OCI-LY3 (cell line): Measurements from ENCODE around the gene SRD5A1.

Source experiments
- H2AFZ ChIP-seq: fragments of 200-600, 300-600 bp; shearing (Covaris generic); 2 replicates; pipeline ENCODE4 v1.6.0; 2014; ENCODE audit warnings: antibody characterized with exemption, low read depth, low read length
- H3K27ac ChIP-seq: fragments of 200-600, 300-600 bp; sonication (generic); 2 replicates; pipeline ENCODE4 v1.5.1; 2014; ENCODE audit warnings: mild to moderate bottlenecking, low read length, moderate library complexity, mixed read lengths
- H3K27me3 ChIP-seq: fragments of 200-600, 300-600 bp; sonication (generic); 2 replicates; pipeline ENCODE4 v1.6.1; 2014; ENCODE audit warnings: low read depth, low read length, mixed read lengths
- H3K36me3 ChIP-seq: fragments of 200-600, 300-600 bp; sonication (generic); replicated peaks from 2 replicates; pipeline ENCODE3; 2014; ENCODE audit warnings: low read depth, low read length, mixed read lengths
- H3K4me1 ChIP-seq: fragments of 300-600, 200-600 bp; sonication (generic); 2 replicates; pipeline ENCODE4 v1.6.1; 2014; ENCODE audit warnings: low read length, mixed read lengths
- H3K4me2 ChIP-seq: fragments of 200-600, 300-600 bp; sonication (generic); 2 replicates; pipeline ENCODE4 v1.6.1; 2014; ENCODE audit warnings: low read length, mixed read lengths
- H3K4me3 ChIP-seq: fragments of 300-600, 200-600 bp; sonication (generic); 2 replicates; pipeline ENCODE4 v1.5.1; 2014; ENCODE audit warnings: antibody characterized with exemption, mild to moderate bottlenecking, low read length, moderate library complexity
- H3K79me2 ChIP-seq: fragments of 300-600, 200-600 bp; shearing (Covaris generic); 2 replicates; pipeline ENCODE4 v1.6.1; 2014; ENCODE audit warnings: mild to moderate bottlenecking, low read length, mixed read lengths
- H3K9ac ChIP-seq: fragments of 300-600, 200-600 bp; shearing (Covaris generic); 2 replicates; pipeline ENCODE4 v1.6.0; 2014; ENCODE audit warnings: mild to moderate bottlenecking, low read length, moderate library complexity
- H3K9me3 ChIP-seq: fragments of 200-600, 300-600 bp; shearing (Covaris generic); 2 replicates; pipeline ENCODE4 v1.6.1; 2014; ENCODE audit warnings: low read length, mixed read lengths; ENCODE audit not compliant: insufficient read depth
- H4K20me1 ChIP-seq: fragments of 200-600, 300-600 bp; sonication (generic); 2 replicates; pipeline ENCODE4 v1.6.1; 2016; ENCODE audit warnings: low read length, mixed read lengths; ENCODE audit not compliant: insufficient read depth
- EZH2phosphoT487 ChIP-seq: fragments of 200-600 bp; shearing (Covaris generic); IDR thresholded peaks from 2 replicates; pipeline ENCODE4 v1.6.1; 2018; ENCODE audit warnings: antibody characterized with exemption, mixed run types, low read depth
- TF ChIP-seq, protein P1 (sequence below): fragments of 200-600, 300-600 bp; sonication (generic); IDR thresholded peaks from 2 replicates; pipeline ENCODE4 v1.5.1; 2014; ENCODE audit warnings: antibody characterized with exemption, low read length, low read depth

The SRD5A1 gene

DNA sequence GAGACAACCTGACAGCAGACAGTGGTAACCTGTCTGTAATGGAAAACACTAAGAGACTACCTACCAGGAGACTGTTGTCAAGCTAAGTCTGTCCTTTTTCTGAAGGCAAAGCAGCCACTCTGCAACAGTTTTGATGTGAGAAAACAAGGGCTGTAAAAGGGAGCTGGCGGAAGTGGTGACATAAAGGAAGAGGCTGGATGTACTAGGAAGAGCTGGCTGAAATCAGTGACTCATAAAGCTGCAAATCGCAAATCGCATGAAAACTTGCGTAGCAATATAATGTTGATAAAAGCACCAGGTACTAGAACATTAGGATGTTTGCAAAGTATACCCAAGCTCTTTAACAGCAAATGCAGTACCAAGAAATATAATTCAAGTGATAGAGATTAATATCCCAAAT is 1.8 kb upstream of the SRD5A1 start:
- H3K4me2 ChIP-seq: peak overlapping the region; percentile 78
- no peak overlapping the region for H3K27ac ChIP-seq
- no peaks in the 10 kb centered on the region for H3K9me3 ChIP-seq

DNA sequence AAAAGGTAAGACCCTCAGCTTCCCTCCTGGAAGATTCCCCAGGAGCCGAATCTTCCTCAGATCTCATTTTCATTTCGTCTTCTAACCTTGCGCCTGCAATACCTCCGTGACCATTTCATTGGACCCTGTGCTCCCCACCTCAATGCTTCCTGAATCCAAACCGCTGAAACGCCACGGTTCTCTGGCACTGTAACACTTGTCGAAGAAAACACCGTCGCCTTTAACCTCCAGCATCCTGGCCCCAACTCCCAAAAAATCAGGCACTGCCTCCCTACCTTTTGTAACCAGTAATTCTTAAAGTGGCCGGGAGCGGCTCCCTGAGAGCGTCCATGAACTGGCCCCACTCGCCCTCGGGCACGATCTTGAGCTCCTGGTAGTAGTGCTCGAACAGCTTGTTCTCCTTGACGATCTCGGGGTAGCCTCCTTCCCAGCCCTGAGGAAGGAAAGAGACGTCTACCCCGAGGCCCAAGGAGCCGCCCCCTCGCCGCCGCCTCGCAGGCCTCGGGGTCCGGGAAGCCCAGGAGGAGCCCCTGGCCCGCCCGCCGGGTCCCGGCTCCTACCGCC is 834 bp upstream of the SRD5A1 start:
- no peaks in the 10 kb centered on the region for H3K9me3 ChIP-seq
- 0 out of 2 replicates have a peak, but pooled peaks cover 3% of the 10 kb centered on the region for H4K20me1 ChIP-seq
- H3K36me3 ChIP-seq: peaks cover 25% of the 10 kb centered on the region
- H2AFZ ChIP-seq: no peak overlapping the region
- H3K4me1 ChIP-seq: peaks cover 15% of the 10 kb centered on the region
- peak overlapping the region; percentile 78 for H3K4me2 ChIP-seq
- no peaks in the 10 kb centered on the region for H3K27me3 ChIP-seq
- TF ChIP-seq, protein P1, sequence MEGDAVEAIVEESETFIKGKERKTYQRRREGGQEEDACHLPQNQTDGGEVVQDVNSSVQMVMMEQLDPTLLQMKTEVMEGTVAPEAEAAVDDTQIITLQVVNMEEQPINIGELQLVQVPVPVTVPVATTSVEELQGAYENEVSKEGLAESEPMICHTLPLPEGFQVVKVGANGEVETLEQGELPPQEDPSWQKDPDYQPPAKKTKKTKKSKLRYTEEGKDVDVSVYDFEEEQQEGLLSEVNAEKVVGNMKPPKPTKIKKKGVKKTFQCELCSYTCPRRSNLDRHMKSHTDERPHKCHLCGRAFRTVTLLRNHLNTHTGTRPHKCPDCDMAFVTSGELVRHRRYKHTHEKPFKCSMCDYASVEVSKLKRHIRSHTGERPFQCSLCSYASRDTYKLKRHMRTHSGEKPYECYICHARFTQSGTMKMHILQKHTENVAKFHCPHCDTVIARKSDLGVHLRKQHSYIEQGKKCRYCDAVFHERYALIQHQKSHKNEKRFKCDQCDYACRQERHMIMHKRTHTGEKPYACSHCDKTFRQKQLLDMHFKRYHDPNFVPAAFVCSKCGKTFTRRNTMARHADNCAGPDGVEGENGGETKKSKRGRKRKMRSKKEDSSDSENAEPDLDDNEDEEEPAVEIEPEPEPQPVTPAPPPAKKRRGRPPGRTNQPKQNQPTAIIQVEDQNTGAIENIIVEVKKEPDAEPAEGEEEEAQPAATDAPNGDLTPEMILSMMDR: no peak
- no peak for TF ChIP-seq EZH2phosphoT487
- peak overlapping the region; percentile 72 for H3K27ac ChIP-seq
- peak overlapping the region; percentile 94 for H3K9ac ChIP-seq
- H3K79me2 ChIP-seq: peaks cover 74% of the 10 kb centered on the region
- H3K4me3 ChIP-seq: peak overlapping the region; percentile 100

More for the DNA sequence above, 1.8 kb upstream of the SRD5A1 start:
- TF ChIP-seq, protein P1: no peak
- TF ChIP-seq EZH2phosphoT487: no peak
- H3K4me1 ChIP-seq: peaks cover 15% of the 10 kb centered on the region
- H3K9ac ChIP-seq: no peak overlapping the region
- H3K79me2 ChIP-seq: peaks cover 84% of the 10 kb centered on the region
- 0 out of 2 replicates have a peak, but pooled peaks cover 3% of the 10 kb centered on the region for H4K20me1 ChIP-seq
- no peak overlapping the region for H2AFZ ChIP-seq
- H3K4me3 ChIP-seq: peak overlapping the region; percentile 100
- H3K27me3 ChIP-seq: no peaks in the 10 kb centered on the region
- H3K36me3 ChIP-seq: peaks cover 35% of the 10 kb centered on the region

DNA sequence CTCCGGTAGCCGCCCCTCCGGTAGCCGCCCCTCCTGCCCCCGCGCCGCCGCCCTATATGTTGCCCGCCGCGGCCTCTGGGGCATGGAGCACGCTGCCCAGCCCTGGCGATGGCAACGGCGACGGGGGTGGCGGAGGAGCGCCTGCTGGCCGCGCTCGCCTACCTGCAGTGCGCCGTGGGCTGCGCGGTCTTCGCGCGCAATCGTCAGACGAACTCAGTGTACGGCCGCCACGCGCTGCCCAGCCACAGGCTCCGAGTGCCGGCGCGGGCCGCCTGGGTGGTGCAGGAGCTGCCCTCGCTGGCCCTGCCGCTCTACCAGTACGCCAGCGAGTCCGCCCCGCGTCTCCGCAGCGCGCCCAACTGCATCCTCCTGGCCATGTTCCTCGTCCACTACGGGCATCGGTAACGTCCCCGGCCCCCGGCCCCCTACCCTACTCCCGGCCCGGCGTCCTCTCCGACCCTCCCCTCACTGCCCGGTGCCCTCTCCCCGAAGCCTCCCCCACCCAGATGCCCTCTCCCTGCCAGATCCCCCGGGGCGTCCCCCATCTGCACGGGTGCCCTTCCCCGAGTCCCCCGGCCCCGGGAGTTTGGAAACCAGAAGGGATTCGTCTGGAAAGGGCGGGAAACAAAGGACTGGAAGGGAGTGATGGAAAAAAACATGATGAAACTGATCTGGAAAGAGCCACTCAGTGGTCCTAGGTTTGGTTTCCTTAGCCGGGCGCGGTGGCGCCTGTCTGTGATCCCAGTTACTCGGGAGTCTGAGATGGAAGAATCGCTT is 417 bp downstream of the SRD5A1 start:
- Histone ChIP-seq H3K4me2 (peak overlapping the region; percentile 78), H2AFZ (peak overlapping the region; percentile 2; the same call in 1 of the 2 replicates), H3K4me3 (peak overlapping the region; percentile 100), H3K27me3 (no peaks in the 10 kb centered on the region), H3K9me3 (no peaks in the 10 kb centered on the region), H3K27ac (no peak overlapping the region), H3K79me2 (peaks cover 61% of the 10 kb centered on the region), H3K9ac (peak overlapping the region; percentile 94), H3K4me1 (peaks cover 15% of the 10 kb centered on the region), H4K20me1 (0 out of 2 replicates have a peak, but pooled peaks cover 3% of the 10 kb centered on the region), H3K36me3 (peaks cover 15% of the 10 kb centered on the region)
- TF ChIP-seq, protein P1: no peak
- no peak for TF ChIP-seq EZH2phosphoT487

DNA sequence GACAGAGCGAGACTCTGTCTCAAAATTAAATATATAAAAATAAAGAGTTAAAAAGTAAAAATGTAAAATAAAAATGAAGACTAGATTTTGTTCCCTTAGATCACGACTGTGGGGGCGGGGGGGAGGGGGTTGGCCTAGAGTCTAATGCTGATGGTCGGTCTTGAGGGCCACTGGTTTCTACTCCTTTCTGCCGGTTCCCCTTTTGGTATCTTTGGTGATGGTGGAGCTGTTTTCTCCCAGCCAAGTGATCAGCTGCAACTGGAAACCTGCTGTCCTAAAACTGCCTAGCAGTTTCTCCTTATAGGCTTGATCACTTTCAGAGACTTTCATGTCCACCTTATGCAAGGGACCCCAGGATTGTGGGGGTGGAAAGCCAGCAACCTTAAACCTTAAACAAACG is 1.1 kb downstream of the SRD5A1 start:
- H3K9me3 ChIP-seq: no peaks in the 10 kb centered on the region
- peak overlapping the region; percentile 100 for H3K4me3 ChIP-seq
- TF ChIP-seq, protein P1: no peak
- no peak for TF ChIP-seq EZH2phosphoT487
- H3K4me2 ChIP-seq: peak overlapping the region; percentile 78
- peak overlapping the region; percentile 94 for H3K9ac ChIP-seq
- H3K4me1 ChIP-seq: peaks cover 15% of the 10 kb centered on the region
- peaks cover 55% of the 10 kb centered on the region for H3K79me2 ChIP-seq
- 0 out of 2 replicates have a peak, but pooled peaks cover 3% of the 10 kb centered on the region for H4K20me1 ChIP-seq
- peaks cover 15% of the 10 kb centered on the region for H3K36me3 ChIP-seq
- H3K27ac ChIP-seq: no peak overlapping the region
- H3K27me3 ChIP-seq: no peaks in the 10 kb centered on the region
- no peak overlapping the region for H2AFZ ChIP-seq
